KMS-11 (cell line): Measurements from ENCODE around the gene PGA4.

Experiments used
- H2AFZ ChIP-seq: fragments of 200-600 bp; sonication (generic); 2 replicates; pipeline ENCODE4 v1.6.1; 2016; ENCODE audit warnings: antibody characterized with exemption, mixed run types, low read depth
- H3K27ac ChIP-seq: fragments of 200-600 bp; sonication (generic); 2 replicates; pipeline ENCODE4 v1.6.1; 2016; ENCODE audit warnings: mild to moderate bottlenecking, mixed run types
- H3K27me3 ChIP-seq: fragments of 200-600 bp; sonication (generic); 2 replicates; pipeline ENCODE4 v1.6.1; 2017; ENCODE audit warnings: mild to moderate bottlenecking, low read depth, mixed run types, moderate library complexity; ENCODE audit not compliant: insufficient read depth
- H3K36me3 ChIP-seq: fragments of 200-600 bp; sonication (generic); 2 replicates; pipeline ENCODE4 v1.6.1; 2017; ENCODE audit warnings: mild to moderate bottlenecking, mixed run types; ENCODE audit not compliant: insufficient read depth
- H3K4me1 ChIP-seq: fragments of 200-600 bp; sonication (generic); 2 replicates; pipeline ENCODE4 v1.6.1; 2016; ENCODE audit warnings: mild to moderate bottlenecking, low read depth, mixed run types; ENCODE audit not compliant: poor library complexity, severe bottlenecking
- H3K4me2 ChIP-seq: fragments of 200-600 bp; sonication (generic); 2 replicates; pipeline ENCODE4 v1.7.0; 2016; ENCODE audit warnings: mild to moderate bottlenecking, mixed run types
- H3K4me3 ChIP-seq: fragments of 200-600 bp; sonication (generic); IDR thresholded peaks from 2 replicates; pipeline ENCODE4 v1.6.1; 2017; ENCODE audit warnings: low read depth, low read length, mixed read lengths; ENCODE audit not compliant: insufficient read depth
- H3K79me2 ChIP-seq: fragments of 200-600 bp; sonication (generic); 2 replicates; pipeline ENCODE4 v1.6.1; 2016; ENCODE audit warnings: low read depth, mixed run types; ENCODE audit not compliant: insufficient read depth
- H3K9ac ChIP-seq: fragments of 200-600 bp; sonication (generic); 2 replicates; pipeline ENCODE4 v1.6.1; 2016; ENCODE audit warnings: mild to moderate bottlenecking, mixed run types
- H4K20me1 ChIP-seq: fragments of 200-600 bp; sonication (generic); 2 replicates; pipeline ENCODE4 v1.6.1; 2016; ENCODE audit warnings: mild to moderate bottlenecking, mixed run types; ENCODE audit not compliant: insufficient read depth
- CTCF ChIP-seq: fragments of 200-600 bp; sonication (generic); conservative IDR thresholded peaks from 2 replicates; pipeline ENCODE4 v1.6.1; 2017; ENCODE audit warnings: low read depth, mild to moderate bottlenecking, antibody characterized with exemption, low read length, moderate library complexity, mixed read lengths

Gene PGA4

GRCh38 chr11:61278001-61278470, 55.9 kb downstream of the PGA4 start:
- Histone ChIP-seq H3K4me1 (no peaks in the 10 kb centered on the region), H3K4me3 (no peak overlapping the region), H3K27me3 (no peaks in the 10 kb centered on the region), H3K4me2 (no peak overlapping the region), H3K79me2 (no peaks in the 10 kb centered on the region), H2AFZ (no peak overlapping the region), H4K20me1 (no peaks in the 10 kb centered on the region), H3K9ac (no peak overlapping the region), H3K36me3 (no peaks in the 10 kb centered on the region), H3K27ac (no peak overlapping the region)
- TF ChIP-seq CTCF = no peak

GRCh38 chr11:61279934-61280659, 58.0 kb downstream of the PGA4 start:
- TF ChIP-seq CTCF = no peak
- H4K20me1 ChIP-seq = no peaks in the 10 kb centered on the region
- H3K36me3 ChIP-seq = no peaks in the 10 kb centered on the region
- no peaks in the 10 kb centered on the region for H3K4me1 ChIP-seq
- no peak overlapping the region for H3K27ac ChIP-seq
- no peak overlapping the region for H3K9ac ChIP-seq
- no peak overlapping the region for H3K4me2 ChIP-seq
- H3K79me2 ChIP-seq = no peaks in the 10 kb centered on the region
- no peak overlapping the region for H2AFZ ChIP-seq
- no peaks in the 10 kb centered on the region for H3K27me3 ChIP-seq
- H3K4me3 ChIP-seq = no peak overlapping the region

GRCh38 chr11:61280883-61281580, 58.9 kb downstream of the PGA4 start:
- H3K36me3 ChIP-seq = no peaks in the 10 kb centered on the region
- no peaks in the 10 kb centered on the region for H3K4me1 ChIP-seq
- no peak overlapping the region for H3K4me2 ChIP-seq
- H3K4me3 ChIP-seq = no peak overlapping the region
- no peaks in the 10 kb centered on the region for H4K20me1 ChIP-seq
- no peak overlapping the region for H3K27ac ChIP-seq
- no peaks in the 10 kb centered on the region for H3K27me3 ChIP-seq
- no peak overlapping the region for H3K9ac ChIP-seq
- no peaks in the 10 kb centered on the region for H3K79me2 ChIP-seq
- no peak overlapping the region for H2AFZ ChIP-seq
- TF ChIP-seq CTCF = no peak
